SW 1271 (cell line): ENCODE measurements around the gene ABCB4.
"Not testable (repeated sequence)": the region's sequence is repeated elsewhere in the genome, so short reads cannot be mapped to it uniquely, and the experiment has no call there.

Source experiments
- DNase-seq, 2 experiments: peaks; one replicate each; lab custom pipeline; 2025; lab: John Stamatoyannopoulos, UW

The ABCB4 gene

GRCh38 chr7:87476179-87476557 lies 688 bp upstream of the ABCB4 start:
- DNase-seq = no peak

- no peak for DNase-seq
Measured at GRCh38 chr7:87474533-87475358, 734 bp downstream of the ABCB4 start.

GRCh38 chr7:87473986-87474385 lies 1.5 kb downstream of the ABCB4 start:
- no peak for DNase-seq

- DNase-seq = no peak
Measured at GRCh38 chr7:87473192-87473591, 2.3 kb downstream of the ABCB4 start.

GRCh38 chr7:87471473-87471872 lies 4.0 kb downstream of the ABCB4 start:
- no peak for DNase-seq

- not testable (repeated sequence) for DNase-seq
Measured at GRCh38 chr7:87469204-87469603, 6.3 kb downstream of the ABCB4 start.

- not testable (repeated sequence) for DNase-seq
Measured at GRCh38 chr7:87465534-87465880, 10.0 kb downstream of the ABCB4 start.

GRCh38 chr7:87464830-87465533 lies 10.5 kb downstream of the ABCB4 start:
- not testable (repeated sequence) for DNase-seq

GRCh38 chr7:87463982-87464381 lies 11.5 kb downstream of the ABCB4 start:
- DNase-seq = no peak

- DNase-seq = not testable (repeated sequence)
Measured at GRCh38 chr7:87460444-87460843, 15.0 kb downstream of the ABCB4 start.

- DNase-seq = no peak
Measured at GRCh38 chr7:87459941-87460340, 15.5 kb downstream of the ABCB4 start.

GRCh38 chr7:87458148-87458547 lies 17.3 kb downstream of the ABCB4 start:
- DNase-seq = no peak

GRCh38 chr7:87456247-87456646 lies 19.2 kb downstream of the ABCB4 start:
- no peak for DNase-seq

- DNase-seq = no peak
Measured at GRCh38 chr7:87452279-87452678, 23.2 kb downstream of the ABCB4 start.

GRCh38 chr7:87451187-87451586 lies 24.3 kb downstream of the ABCB4 start:
- DNase-seq = no peak

- no peak for DNase-seq
Measured at GRCh38 chr7:87450706-87451105, 24.8 kb downstream of the ABCB4 start.

GRCh38 chr7:87448388-87448787 lies 27.1 kb downstream of the ABCB4 start:
- no peak for DNase-seq

GRCh38 chr7:87447116-87447635 lies 28.3 kb downstream of the ABCB4 start:
- no peak for DNase-seq

- no peak for DNase-seq
Measured at GRCh38 chr7:87445897-87446296, 29.6 kb downstream of the ABCB4 start.

GRCh38 chr7:87435546-87435945 lies 39.9 kb downstream of the ABCB4 start:
- DNase-seq = no peak

- DNase-seq = no peak
Measured at GRCh38 chr7:87432536-87432935, 42.9 kb downstream of the ABCB4 start.

- DNase-seq = no peak
Measured at GRCh38 chr7:87427288-87427687, 48.2 kb downstream of the ABCB4 start.

- DNase-seq = no peak
Measured at GRCh38 chr7:87426160-87426559, 49.3 kb downstream of the ABCB4 start.
